Astrocyte (in vitro differentiated cells and primary cell): ENCODE measurements around the gene PIP5K1A. TPM values are rescaled to one million over a fixed set of nuclear protein-coding genes. Genes with fewer than 3 reads are reported as not detected.

ENCODE experiments used
- DNase-seq: peaks from one replicate; pipeline ENCODE4 v3.0.0-alpha.2; 2010; ENCODE audit warnings: low read depth
- FAIRE-seq: peaks from 2 replicates; lab custom pipeline; 2011; peaks lifted over from hg19 to GRCh38; lab: Jason Lieb, UNC
- H2AFZ ChIP-seq: 2 replicates; pipeline ENCODE4 v1.6.0; 2012; ENCODE audit warnings: low read depth, low read length, inconsistent platforms
- H3K27ac ChIP-seq: 2 replicates; pipeline ENCODE4 v1.5.1; 2011; ENCODE audit warnings: low read depth, low read length, inconsistent platforms
- H3K27me3 ChIP-seq: 2 replicates; pipeline ENCODE4 v1.6.0; 2011; ENCODE audit warnings: low read length, inconsistent platforms; ENCODE audit not compliant: insufficient read depth
- H3K36me3 ChIP-seq: 2 replicates; pipeline ENCODE4 v1.5.1; 2011; ENCODE audit warnings: low read length, inconsistent platforms; ENCODE audit not compliant: insufficient read depth
- H3K4me1 ChIP-seq: 2 replicates; pipeline ENCODE4 v1.5.1; 2011; ENCODE audit warnings: low read length, inconsistent platforms; ENCODE audit not compliant: insufficient read depth
- H3K4me2 ChIP-seq: 2 replicates; pipeline ENCODE4 v1.6.0; 2012; ENCODE audit warnings: low read length, inconsistent platforms
- H3K4me3 ChIP-seq: 2 replicates; pipeline ENCODE4 v1.5.1; 2011; ENCODE audit warnings: low read depth, mild to moderate bottlenecking, low read length, inconsistent platforms; ENCODE audit not compliant: insufficient read depth
- H3K79me2 ChIP-seq: 2 replicates; pipeline ENCODE4 v1.6.0; 2012; ENCODE audit warnings: mild to moderate bottlenecking, low read length, inconsistent platforms; ENCODE audit not compliant: insufficient read depth
- H3K9ac ChIP-seq: 2 replicates; pipeline ENCODE4 v1.6.0; 2012; ENCODE audit warnings: mild to moderate bottlenecking, low read length, inconsistent platforms
- H3K9me3 ChIP-seq: 2 replicates; pipeline ENCODE4 v1.5.1; 2012; ENCODE audit warnings: low read depth, mild to moderate bottlenecking, low read length, inconsistent platforms; ENCODE audit not compliant: insufficient read depth
- H4K20me1 ChIP-seq: 2 replicates; pipeline ENCODE4 v1.6.0; 2012; ENCODE audit warnings: low read length, inconsistent platforms; ENCODE audit not compliant: insufficient read depth
- H3K27ac Mint-ChIP-seq: one replicate; pipeline ENCODE4 v1.8.0; 2021; ENCODE audit warnings: mild to moderate bottlenecking, mixed read lengths; ENCODE audit not compliant: unreplicated experiment
- H3K27me3 Mint-ChIP-seq: one replicate; pipeline ENCODE4 v1.8.0; 2021; ENCODE audit warnings: low read depth, mixed read lengths; ENCODE audit not compliant: unreplicated experiment
- H3K36me3 Mint-ChIP-seq: one replicate; pipeline ENCODE4 v1.8.0; 2021; ENCODE audit warnings: low read depth, mixed read lengths; ENCODE audit not compliant: unreplicated experiment
- H3K4me1 Mint-ChIP-seq: one replicate; pipeline ENCODE4 v1.8.0; 2021; ENCODE audit warnings: low read depth, mixed read lengths; ENCODE audit not compliant: unreplicated experiment
- H3K4me3 Mint-ChIP-seq: one replicate; pipeline ENCODE4 v1.8.0; 2021; ENCODE audit warnings: mild to moderate bottlenecking, moderate library complexity, mixed read lengths; ENCODE audit not compliant: unreplicated experiment
- H3K9me3 Mint-ChIP-seq: one replicate; pipeline ENCODE4 v1.8.0; 2021; ENCODE audit warnings: mild to moderate bottlenecking, mixed read lengths; ENCODE audit not compliant: unreplicated experiment
- CTCF ChIP-seq: IDR thresholded peaks from 2 replicates; pipeline ENCODE4 v1.5.1; 2011; ENCODE audit warnings: low read depth, mild to moderate bottlenecking, inconsistent platforms, low read length, moderate library complexity; ENCODE audit not compliant: insufficient read depth
- EZH2 ChIP-seq: IDR thresholded peaks from 2 replicates; pipeline ENCODE4 v1.6.1; 2012; ENCODE audit warnings: mild to moderate bottlenecking, low read length, inconsistent platforms; ENCODE audit not compliant: insufficient read depth
- total RNA-seq: library from RNA; stranded (reverse); gene quantifications from 2 replicates; pipeline ENCODE4 v1.2.1, GENCODE V29; 2021

The PIP5K1A gene
- total RNA-seq, 1 donor from 2014 or later = 121 TPM

- H3K9ac ChIP-seq = no peak overlapping the region
- no peak overlapping the region for H3K4me2 ChIP-seq
- peaks cover 12% of the 10 kb centered on the region for H3K36me3 ChIP-seq
- Mint-ChIP-seq H3K27ac (no peak overlapping the region), H3K9me3 (no peaks in the 10 kb centered on the region), H3K4me1 (no peaks in the 10 kb centered on the region), H3K36me3 (peaks cover 13% of the 10 kb centered on the region), H3K27me3 (no peaks in the 10 kb centered on the region), H3K4me3 (no peak overlapping the region)
- H3K27me3 ChIP-seq = no peaks in the 10 kb centered on the region
- DNase-seq (no peak), FAIRE-seq (no peak)
- H4K20me1 ChIP-seq = peaks cover 4% of the 10 kb centered on the region
- TF ChIP-seq CTCF (no peak), EZH2 (no peak)
- H3K27ac ChIP-seq = no peak overlapping the region
- H3K9me3 ChIP-seq = no peaks in the 10 kb centered on the region
- H3K79me2 ChIP-seq = no peaks in the 10 kb centered on the region
- no peaks in the 10 kb centered on the region for H3K4me1 ChIP-seq
- no peak overlapping the region for H3K4me3 ChIP-seq
- H2AFZ ChIP-seq = no peak overlapping the region
These were observed 41.3 kb upstream of the PIP5K1A start for GRCh38 chr1:151157067-151157531.

GRCh38 chr1:151158326-151158725 lies 40.0 kb upstream of the PIP5K1A start:
- Mint-ChIP-seq H3K36me3 (peaks cover 13% of the 10 kb centered on the region), H3K9me3 (no peaks in the 10 kb centered on the region)
- DNase-seq = no peak

More at GRCh38 chr1:151158326-151158725, 40.0 kb upstream of the PIP5K1A start:
- Histone ChIP-seq H3K4me1 (no peaks in the 10 kb centered on the region), H3K27me3 (no peaks in the 10 kb centered on the region), H4K20me1 (peaks cover 4% of the 10 kb centered on the region), H3K36me3 (peaks cover 12% of the 10 kb centered on the region), H3K4me3 (no peak overlapping the region), H3K79me2 (no peaks in the 10 kb centered on the region), H3K9ac (no peak overlapping the region), H3K9me3 (no peaks in the 10 kb centered on the region), H3K27ac (no peak overlapping the region), H2AFZ (no peak overlapping the region), H3K4me2 (no peak overlapping the region)
- no peak for TF ChIP-seq CTCF
- TF ChIP-seq EZH2 = no peak
- H3K4me1 Mint-ChIP-seq = no peaks in the 10 kb centered on the region
- H3K4me3 Mint-ChIP-seq = no peak overlapping the region
- no peaks in the 10 kb centered on the region for H3K27me3 Mint-ChIP-seq
- no peak overlapping the region for H3K27ac Mint-ChIP-seq
- FAIRE-seq = no peak
